ENCODE measurements around the gene PAFAH1B2. TPM values are rescaled to one million over a fixed set of nuclear protein-coding genes. Genes with fewer than 3 reads are reported as not detected.

The PAFAH1B2 gene
- total RNA-seq, 1 donor from 2014 or later: 98.6 TPM

GRCh38 chr11:117170210-117170609 lies 26.1 kb downstream of the PAFAH1B2 start:
- no peak for TF ChIP-seq CTCF (IDR thresholded peaks at IDR 0.05; ENCODE audit: unreplicated experiment)
- Mint-ChIP-seq H3K4me1 (peaks cover 43% of the 10 kb centered on the region), H3K4me3 (no peak overlapping the region), H3K27me3 (ENCODE audit: low read depth) (no peaks in the 10 kb centered on the region), H3K9me3 (no peaks in the 10 kb centered on the region), H3K36me3 (peaks cover 10% of the 10 kb centered on the region), H3K27ac (peak overlapping the region; percentile 93)
- DNase-seq (ENCODE audit: low spot score in 2 of 2, unreplicated experiment in 2 of 2): no peak

- no peaks in the 10 kb centered on the region for H3K27me3 Mint-ChIP-seq (ENCODE audit: low read depth)
- no peaks in the 10 kb centered on the region for H3K9me3 Mint-ChIP-seq
- H3K36me3 Mint-ChIP-seq: peaks cover 6% of the 10 kb centered on the region
- no peak overlapping the region for H3K4me3 Mint-ChIP-seq
- H3K4me1 Mint-ChIP-seq: peaks cover 47% of the 10 kb centered on the region
- no peak for DNase-seq (ENCODE audit: low spot score in 2 of 2, unreplicated experiment in 2 of 2)
- H3K27ac Mint-ChIP-seq: no peak overlapping the region
- TF ChIP-seq CTCF (IDR thresholded peaks at IDR 0.05; ENCODE audit: unreplicated experiment): no peak
Observed at GRCh38 chr11:117171007-117171403, 26.9 kb downstream of the PAFAH1B2 start.

- Mint-ChIP-seq H3K27me3 (ENCODE audit: low read depth) (no peaks in the 10 kb centered on the region), H3K9me3 (no peaks in the 10 kb centered on the region), H3K36me3 (peaks cover 6% of the 10 kb centered on the region), H3K4me3 (no peak overlapping the region), H3K27ac (peak overlapping the region; percentile 58), H3K4me1 (peaks cover 47% of the 10 kb centered on the region)
- no peak for TF ChIP-seq CTCF (IDR thresholded peaks at IDR 0.05; ENCODE audit: unreplicated experiment)
- DNase-seq (ENCODE audit: low spot score in 2 of 2, unreplicated experiment in 2 of 2): no peak
Observed at GRCh38 chr11:117171404-117172061, 27.4 kb downstream of the PAFAH1B2 start.

- Mint-ChIP-seq H3K27me3 (ENCODE audit: low read depth) (no peaks in the 10 kb centered on the region), H3K4me3 (no peak overlapping the region), H3K9me3 (no peaks in the 10 kb centered on the region), H3K27ac (peak overlapping the region; percentile 76), H3K36me3 (no peaks in the 10 kb centered on the region), H3K4me1 (peaks cover 51% of the 10 kb centered on the region)
- DNase-seq (ENCODE audit: low spot score in 2 of 2, unreplicated experiment in 2 of 2): no peak
- no peak for TF ChIP-seq CTCF (IDR thresholded peaks at IDR 0.05; ENCODE audit: unreplicated experiment)
Observed at GRCh38 chr11:117172724-117173421, 28.8 kb downstream of the PAFAH1B2 start.

- TF ChIP-seq CTCF (IDR thresholded peaks at IDR 0.05; ENCODE audit: unreplicated experiment): no peak
Observed at GRCh38 chr11:117175104-117175503, 31.0 kb downstream of the PAFAH1B2 start.

More at GRCh38 chr11:117175104-117175503, 31.0 kb downstream of the PAFAH1B2 start:
- no peak for DNase-seq (ENCODE audit: low spot score in 2 of 2, unreplicated experiment in 2 of 2)
- Mint-ChIP-seq H3K27me3 (ENCODE audit: low read depth) (no peaks in the 10 kb centered on the region), H3K4me3 (no peak overlapping the region), H3K27ac (no peak overlapping the region), H3K9me3 (no peaks in the 10 kb centered on the region), H3K36me3 (no peaks in the 10 kb centered on the region), H3K4me1 (peaks cover 56% of the 10 kb centered on the region)
